ENCODE data around the gene C17orf75.

DNA sequence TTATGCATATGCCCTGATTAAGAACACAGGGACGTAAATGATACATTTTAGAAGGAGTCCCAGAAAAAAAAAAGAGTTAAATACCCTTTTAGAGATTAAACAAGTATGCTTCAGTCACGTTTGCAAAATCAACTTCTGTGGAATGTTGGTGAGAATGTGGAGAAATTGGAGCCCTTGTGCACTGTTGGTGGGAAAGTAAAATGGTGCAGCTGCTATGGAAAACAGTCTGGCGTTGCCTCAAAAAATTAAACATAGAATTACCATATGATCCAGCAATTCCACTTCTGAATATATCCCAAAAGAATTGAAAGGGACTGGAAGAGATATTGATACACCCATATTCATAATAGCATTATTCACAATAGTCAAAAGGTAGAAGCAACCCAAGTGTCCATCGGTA, 49.9 kb downstream of the C17orf75 start:
- TF ChIP-seq, protein P1, sequence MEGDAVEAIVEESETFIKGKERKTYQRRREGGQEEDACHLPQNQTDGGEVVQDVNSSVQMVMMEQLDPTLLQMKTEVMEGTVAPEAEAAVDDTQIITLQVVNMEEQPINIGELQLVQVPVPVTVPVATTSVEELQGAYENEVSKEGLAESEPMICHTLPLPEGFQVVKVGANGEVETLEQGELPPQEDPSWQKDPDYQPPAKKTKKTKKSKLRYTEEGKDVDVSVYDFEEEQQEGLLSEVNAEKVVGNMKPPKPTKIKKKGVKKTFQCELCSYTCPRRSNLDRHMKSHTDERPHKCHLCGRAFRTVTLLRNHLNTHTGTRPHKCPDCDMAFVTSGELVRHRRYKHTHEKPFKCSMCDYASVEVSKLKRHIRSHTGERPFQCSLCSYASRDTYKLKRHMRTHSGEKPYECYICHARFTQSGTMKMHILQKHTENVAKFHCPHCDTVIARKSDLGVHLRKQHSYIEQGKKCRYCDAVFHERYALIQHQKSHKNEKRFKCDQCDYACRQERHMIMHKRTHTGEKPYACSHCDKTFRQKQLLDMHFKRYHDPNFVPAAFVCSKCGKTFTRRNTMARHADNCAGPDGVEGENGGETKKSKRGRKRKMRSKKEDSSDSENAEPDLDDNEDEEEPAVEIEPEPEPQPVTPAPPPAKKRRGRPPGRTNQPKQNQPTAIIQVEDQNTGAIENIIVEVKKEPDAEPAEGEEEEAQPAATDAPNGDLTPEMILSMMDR (IDR thresholded peaks at IDR 0.05), result no peak
- TF ChIP-seq EZH2 (IDR thresholded peaks at IDR 0.05), result no peak
- TF ChIP-seq EZH2phosphoT487 (IDR thresholded peaks at IDR 0.05), result no peak

Data from neural progenitor cell (in vitro differentiated cells).